ENCODE measurements around the gene SLC4A5. TPM values are rescaled to one million over a fixed set of nuclear protein-coding genes. Genes with fewer than 3 reads are reported as not detected.
A peak's percentile ranks its signal among the peaks of the same experiment; 100 is the strongest.

SLC4A5 gene
- total and polyA plus RNA-seq, 2 of the 8 experiments (the other 6 are each of a cell fraction or from before 2014, with no cell fraction given): 0.42 to 0.52 TPM

GRCh38 chr2:74317701-74318100 lies 25.5 kb downstream of the SLC4A5 start:
- Histone ChIP-seq H3K79me2 (ENCODE audit: control insufficient read depth in 1 of 2, insufficient read depth in 2 of 2, low read length in 2 of 2) (no peaks in the 10 kb centered on the region), H3K36me3 (ENCODE audit: control insufficient read depth in 2 of 4, insufficient read depth in 4 of 4, low read length in 3 of 4) (no peaks in the 10 kb centered on the region), H4K5ac (ENCODE audit: insufficient read length, low read depth, low read length) (no peak overlapping the region), H3K4ac (replicated peaks; ENCODE audit: insufficient read length, low read depth, low read length) (no peak overlapping the region), H3K4me2 (ENCODE audit: insufficient read depth in 1 of 2, low read depth in 2 of 2, low read length in 2 of 2) (no peak overlapping the region), H3K9me3 (ENCODE audit: insufficient read depth in 2 of 2, low read depth in 1 of 2, low read length in 1 of 2) (no peaks in the 10 kb centered on the region), H4K20me1 (replicated peaks in 1 of 2; ENCODE audit: control insufficient read depth in 1 of 2, insufficient read depth in 2 of 2, low read length in 2 of 2) (no peaks in the 10 kb centered on the region), H2AK5ac (ENCODE audit: low read depth, low read length) (no peak overlapping the region), H2BK120ac (replicated peaks; ENCODE audit: low read depth, low read length) (no peak overlapping the region), H3K9ac (replicated peaks in 1 of 4; ENCODE audit: extremely low read depth in 1 of 4, low read depth in 3 of 4, low read length in 3 of 4) (no peak overlapping the region), H4K8ac (ENCODE audit: extremely low read depth, insufficient read depth, low read length) (no peak overlapping the region), H3K27me3 (replicated peaks in 1 of 4; ENCODE audit: control insufficient read depth in 3 of 4, extremely low read depth in 1 of 4, insufficient read depth in 3 of 4, low read length in 3 of 4) (no peaks in the 10 kb centered on the region), H3K56ac (replicated peaks; ENCODE audit: insufficient read length, low read depth, low read length) (no peak overlapping the region), H3K4me1 (replicated peaks in 1 of 4; ENCODE audit: control insufficient read depth in 3 of 4, insufficient read depth in 4 of 4, low read length in 3 of 4) (no peaks in the 10 kb centered on the region), H2BK20ac (ENCODE audit: low read length) (no peak overlapping the region), H3K23me2 (ENCODE audit: low read depth, low read length) (no peaks in the 10 kb centered on the region), H3K27ac (ENCODE audit: low read depth, low read length) (no peak overlapping the region), H3K18ac (ENCODE audit: extremely low read depth, low read length) (no peak overlapping the region), H3K14ac (ENCODE audit: insufficient read length) (no peak overlapping the region), H2AFZ (ENCODE audit: low read length) (no peak overlapping the region), H3K23ac (ENCODE audit: insufficient read length) (no peak overlapping the region), H3K4me3 (ENCODE audit: extremely low read depth in 1 of 4, insufficient read depth in 2 of 4, low read depth in 3 of 4, low read length in 4 of 4) (no peak overlapping the region), H4K91ac (replicated peaks; ENCODE audit: insufficient read length, low read length) (no peak overlapping the region), H3K79me1 (ENCODE audit: low read depth, low read length) (no peaks in the 10 kb centered on the region), H2BK15ac (ENCODE audit: low read length) (no peak overlapping the region), H2BK12ac (ENCODE audit: low read depth, low read length) (no peak overlapping the region), H2BK5ac (ENCODE audit: low read depth, low read length) (no peak overlapping the region)
- ChIA-PET CTCF (ENCODE audit: partially characterized antibody) (no interaction called here), POLR2A (ENCODE audit: partially characterized antibody) (interaction anchor here (0.7 to 1.9 kb wide), 2 partner anchors 10 to 170 kb away, joined by 3 to 7 read pairs; partner anchors contain the start of gene BOLA3)
- TF ChIP-seq POLR2AphosphoS5 (IDR thresholded peaks at IDR 0.05; ENCODE audit: low read depth, low read length) (no peak), POLR2A (IDR thresholded peaks at IDR 0.05; ENCODE audit: control extremely low read depth in 1 of 2, low read depth in 2 of 2, low read length in 2 of 2) (no peak), CBX5 (IDR thresholded peaks at IDR 0.05; ENCODE audit: low read depth, low read length) (no peak), SP2 (IDR thresholded peaks at IDR 0.05; ENCODE audit: low read length) (no peak), CBX8 (IDR thresholded peaks at IDR 0.05; ENCODE audit: borderline replicate concordance, low read depth, low read length) (no peak), TCF12 (IDR thresholded peaks at IDR 0.05; ENCODE audit: low read depth, low read length) (no peak), TAF7 (optimal IDR thresholded peaks at IDR 0.05; ENCODE audit: borderline replicate concordance, low read depth, low read length) (no peak), EGR1 (IDR thresholded peaks at IDR 0.05; ENCODE audit: borderline replicate concordance, low read depth, low read length) (no peak), HDAC2 (IDR thresholded peaks at IDR 0.05; ENCODE audit: borderline replicate concordance in 1 of 2, low read depth in 2 of 2, low read length in 2 of 2) (no peak), SIX5 (IDR thresholded peaks at IDR 0.05; ENCODE audit: low read depth, low read length) (no peak), TEAD4 (IDR thresholded peaks at IDR 0.05; ENCODE audit: low read depth, low read length) (no peak), CEBPB (IDR thresholded peaks at IDR 0.05; ENCODE audit: low read depth, low read length) (no peak), CHD2 (IDR thresholded peaks at IDR 0.05; ENCODE audit: low read length) (no peak), CHD1 (IDR thresholded peaks at IDR 0.05; ENCODE audit: low read depth, low read length) (no peak), SP4 (IDR thresholded peaks at IDR 0.05; ENCODE audit: low read length) (no peak)
- TF ChIP-seq, protein P1, sequence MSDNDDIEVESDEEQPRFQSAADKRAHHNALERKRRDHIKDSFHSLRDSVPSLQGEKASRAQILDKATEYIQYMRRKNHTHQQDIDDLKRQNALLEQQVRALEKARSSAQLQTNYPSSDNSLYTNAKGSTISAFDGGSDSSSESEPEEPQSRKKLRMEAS (IDR thresholded peaks at IDR 0.05): no peak
- FAIRE-seq (no peak), DNase-seq (ENCODE audit: low read depth in 1 of 2, low spot score in 2 of 2) (peak in 1 of 2 experiments; percentile 24)

All from H1 (cell line).